Caco-2 (cell line): ENCODE measurements around the gene DCK. TPM values are rescaled to one million over a fixed set of nuclear protein-coding genes. Genes with fewer than 3 reads are reported as not detected.

Source experiments
- BruUV-seq: library from RNA; stranded (reverse); fragments of 400-500 nt; replicated peaks from 2 replicates; lab custom pipeline; 2021; lab: Mats Ljungman, UMichigan
- CTCF ChIA-PET: fragments of 300-600 bp; sonication (Branson Sonifier 250); formaldehyde crosslinking; loops from one replicate; lab custom pipeline; 2022; ENCODE audit warnings: antibody characterized with exemption; lab: Charles Lee
- POLR2A ChIA-PET: fragments of 300-600 bp; sonication (Branson Sonifier 250); formaldehyde crosslinking; loops from one replicate; lab custom pipeline; 2022; ENCODE audit warnings: antibody characterized with exemption; lab: Charles Lee
- DNase-seq, 2 experiments: peaks; one replicate each; pipeline versions ENCODE4 v3.0.0 to v3.0.0-alpha.2; 2020 to 2022
- H3K27me3 ChIP-seq: replicated peaks from 2 replicates; pipeline ENCODE4 v1.6.0; 2011; ENCODE audit warnings: low read length; ENCODE audit not compliant: control insufficient read depth, insufficient read depth
- H3K36me3 ChIP-seq: 2 replicates; pipeline ENCODE4 v1.5.1; 2011; ENCODE audit warnings: low read length; ENCODE audit not compliant: control insufficient read depth, insufficient read depth
- H3K4me1 ChIP-seq: fragments of 250-450 bp; sonication (Bioruptor Pico); 2 replicates; pipeline ENCODE4 v1.5.1; 2020; ENCODE audit warnings: mild to moderate bottlenecking
- H3K4me3 ChIP-seq: 2 replicates; pipeline ENCODE4 v1.5.1; 2011; ENCODE audit warnings: low read depth, mild to moderate bottlenecking, control low read depth, low read length
- H3K9me3 ChIP-seq: fragments of 250-450 bp; sonication (Bioruptor Pico); 2 replicates; pipeline ENCODE4 v1.5.1; 2020; ENCODE audit warnings: mild to moderate bottlenecking, moderate library complexity
- H3K27ac Mint-ChIP-seq: one replicate; pipeline ENCODE4 v1.8.0; 2022; ENCODE audit warnings: mixed read lengths; ENCODE audit not compliant: unreplicated experiment
- H3K27me3 Mint-ChIP-seq: one replicate; pipeline ENCODE4 v1.8.0; 2022; ENCODE audit warnings: mixed read lengths; ENCODE audit not compliant: insufficient read depth, unreplicated experiment
- H3K36me3 Mint-ChIP-seq: one replicate; pipeline ENCODE4 v1.8.0; 2022; ENCODE audit warnings: mild to moderate bottlenecking, mixed read lengths; ENCODE audit not compliant: insufficient read depth, unreplicated experiment
- H3K4me1 Mint-ChIP-seq: one replicate; pipeline ENCODE4 v1.8.0; 2022; ENCODE audit warnings: low read depth, mixed read lengths; ENCODE audit not compliant: unreplicated experiment
- H3K4me3 Mint-ChIP-seq: one replicate; pipeline ENCODE4 v1.8.0; 2022; ENCODE audit warnings: mild to moderate bottlenecking, moderate library complexity, mixed read lengths; ENCODE audit not compliant: unreplicated experiment
- H3K9me3 Mint-ChIP-seq: one replicate; pipeline ENCODE4 v1.8.0; 2022; ENCODE audit warnings: mixed read lengths; ENCODE audit not compliant: unreplicated experiment
- CTCF ChIP-seq, 2 experiments: fragments of 200-600 bp in 1 of 2; IDR thresholded peaks; 1 replicate in 1 of 2; 2 replicates in 1 of 2; pipeline versions ENCODE4 v1.5.1 to v1.8.0; 2011 to 2022; ENCODE audit warnings: antibody characterized with exemption in 1 of 2, control low read depth in 1 of 2, inconsistent platforms in 1 of 2, low read depth in 1 of 2, low read length in 1 of 2, mild to moderate bottlenecking in 1 of 2, moderate library complexity in 1 of 2; ENCODE audit not compliant: insufficient read depth in 1 of 2, severe bottlenecking in 1 of 2, unreplicated experiment in 1 of 2
- intact Hi-C: fragments of 100-400 bp; cut with micrococcal nuclease; formaldehyde crosslinking; loops from one replicate; pipeline ENCODE4 v1.10.0; 2022; ENCODE audit not compliant: unreplicated experiment
- total RNA-seq: library from RNA; stranded (reverse); gene quantifications from 2 replicates; pipeline ENCODE4 v1.2.3, GENCODE V29; 2022

The DCK gene
- total RNA-seq, 1 experiment from 2014 or later: 19.6 TPM

GRCh38 chr4:71063711-71064110 lies 70.3 kb downstream of the DCK start:
- H3K27me3 ChIP-seq: no peaks in the 10 kb centered on the region
- CTCF ChIA-PET: no interaction called here
- H3K4me1 ChIP-seq: peaks cover 31% of the 10 kb centered on the region
- no peaks in the 10 kb centered on the region for H3K36me3 ChIP-seq
- Mint-ChIP-seq H3K4me3 (no peak overlapping the region), H3K27ac (no peak overlapping the region), H3K36me3 (no peaks in the 10 kb centered on the region), H3K4me1 (peaks cover 14% of the 10 kb centered on the region), H3K9me3 (no peaks in the 10 kb centered on the region), H3K27me3 (no peaks in the 10 kb centered on the region)
- DNase-seq: no peak
- no TSS peak for BruUV-seq
- H3K9me3 ChIP-seq: 0 out of 2 replicates have a peak, but pooled peaks cover 2% of the 10 kb centered on the region
- POLR2A ChIA-PET: no interaction called here
- no peak overlapping the region for H3K4me3 ChIP-seq
- intact Hi-C loops: no loop called here
- no peak for TF ChIP-seq CTCF (IDR thresholded peaks at IDR 0.05; ENCODE audit: insufficient read depth in 1 of 2, low read depth in 1 of 2, low read length in 1 of 2, severe bottlenecking in 1 of 2, unreplicated experiment in 1 of 2)

- DNase-seq: no peak
- H3K9me3 ChIP-seq: 0 out of 2 replicates have a peak, but pooled peaks cover 4% of the 10 kb centered on the region
- Mint-ChIP-seq H3K27ac (no peak overlapping the region), H3K27me3 (no peaks in the 10 kb centered on the region), H3K4me1 (peaks cover 14% of the 10 kb centered on the region), H3K36me3 (no peaks in the 10 kb centered on the region), H3K4me3 (no peak overlapping the region), H3K9me3 (no peaks in the 10 kb centered on the region)
- no peaks in the 10 kb centered on the region for H3K36me3 ChIP-seq
- H3K4me1 ChIP-seq: peaks cover 39% of the 10 kb centered on the region
- H3K27me3 ChIP-seq: no peaks in the 10 kb centered on the region
- ChIA-PET POLR2A (no interaction called here), CTCF (no interaction called here)
- no TSS peak for BruUV-seq
- H3K4me3 ChIP-seq: no peak overlapping the region
- intact Hi-C loops: no loop called here
- TF ChIP-seq CTCF (IDR thresholded peaks at IDR 0.05; ENCODE audit: insufficient read depth in 1 of 2, low read depth in 1 of 2, low read length in 1 of 2, severe bottlenecking in 1 of 2, unreplicated experiment in 1 of 2): no peak
Measured at GRCh38 chr4:71064521-71064920, 71.1 kb downstream of the DCK start.

- Mint-ChIP-seq H3K36me3 (no peaks in the 10 kb centered on the region), H3K27me3 (no peaks in the 10 kb centered on the region), H3K9me3 (no peaks in the 10 kb centered on the region), H3K4me1 (peaks cover 14% of the 10 kb centered on the region), H3K4me3 (no peak overlapping the region), H3K27ac (no peak overlapping the region)
- DNase-seq: no peak
- intact Hi-C loops: no loop called here
- Histone ChIP-seq H3K36me3 (no peaks in the 10 kb centered on the region), H3K27me3 (no peaks in the 10 kb centered on the region), H3K4me3 (no peak overlapping the region), H3K4me1 (peaks cover 39% of the 10 kb centered on the region), H3K9me3 (0 out of 2 replicates have a peak, but pooled peaks cover 4% of the 10 kb centered on the region)
- CTCF ChIA-PET: interaction anchor here (0.6 kb wide), 1 partner anchor 56 kb away, joined by 3 read pairs; no protein-coding TSS in a partner anchor
- BruUV-seq: no TSS peak
- POLR2A ChIA-PET: no interaction called here
- TF ChIP-seq CTCF (IDR thresholded peaks at IDR 0.05; ENCODE audit: insufficient read depth in 1 of 2, low read depth in 1 of 2, low read length in 1 of 2, severe bottlenecking in 1 of 2, unreplicated experiment in 1 of 2): no peak
Measured at GRCh38 chr4:71065991-71066510, 72.6 kb downstream of the DCK start.
